HL-60 (cell line): ENCODE measurements around the gene TUT1.

Experiments
- CTCF ChIP-seq: IDR thresholded peaks from one replicate; pipeline ENCODE4 v1.5.1; 2011; ENCODE audit warnings: low read length, control low read depth, inconsistent platforms; ENCODE audit not compliant: insufficient read depth
- GABPA ChIP-seq: IDR thresholded peaks from 2 replicates; pipeline ENCODE4 v1.6.1; 2012; ENCODE audit warnings: low read depth
- POLR2AphosphoS5 ChIP-seq: IDR thresholded peaks from 2 replicates; pipeline ENCODE4 v1.6.1; 2012; ENCODE audit warnings: low read depth
- REST ChIP-seq: IDR thresholded peaks from 2 replicates; pipeline ENCODE4 v1.6.1; 2012; ENCODE audit warnings: low read depth; ENCODE audit not compliant: insufficient replicate concordance
- SPI1 ChIP-seq: IDR thresholded peaks from 2 replicates; pipeline ENCODE4 v1.6.1; 2012; ENCODE audit warnings: low read depth, mild to moderate bottlenecking, borderline replicate concordance

- TF ChIP-seq CTCF = no peak
- no peak for TF ChIP-seq REST
- no peak for TF ChIP-seq SPI1
- no peak for TF ChIP-seq POLR2AphosphoS5
- TF ChIP-seq GABPA = no peak
Measured at GRCh38 chr11:62535802-62536201, 55.5 kb downstream of the TUT1 start.
